DND-41 (cell line): Measurements from ENCODE around the gene LIAS.

Experiments used
- ATAC-seq: fragments of 200-7000 bp; cut with Tn5 transposase; 3 replicates; pipeline ENCODE4 v1.9.1; 2021; ENCODE audit warnings: low read depth; ENCODE audit not compliant: insufficient read depth
- DNase-seq: peaks from one replicate; pipeline ENCODE4 v3.0.0-alpha.2; 2020
- H2AFZ ChIP-seq: 2 replicates; pipeline ENCODE4 v1.6.0; 2012; ENCODE audit warnings: low read depth, low read length
- H3K27ac ChIP-seq: 2 replicates; pipeline ENCODE4 v1.5.1; 2012; ENCODE audit warnings: low read length, inconsistent platforms
- H3K27me3 ChIP-seq: fragments of 200-600 bp; sonication (generic); 2 replicates; pipeline ENCODE4 v1.6.0; 2012; ENCODE audit warnings: low read length, mild to moderate bottlenecking, inconsistent platforms; ENCODE audit not compliant: insufficient read depth, poor library complexity
- H3K36me3 ChIP-seq: 2 replicates; pipeline ENCODE4 v1.5.1; 2012; ENCODE audit warnings: low read length, inconsistent platforms; ENCODE audit not compliant: insufficient read depth
- H3K4me1 ChIP-seq: 2 replicates; pipeline ENCODE4 v1.5.1; 2012; ENCODE audit warnings: mild to moderate bottlenecking, low read length; ENCODE audit not compliant: insufficient read depth
- H3K4me2 ChIP-seq: 2 replicates; pipeline ENCODE4 v1.6.0; 2012; ENCODE audit warnings: mild to moderate bottlenecking, moderate library complexity, low read length, inconsistent platforms; ENCODE audit not compliant: insufficient read depth
- H3K4me3 ChIP-seq, 2 experiments: fragments of 200-600 bp in 1 of 2; shearing (Covaris generic) in 1 of 2; 2 replicates each; pipeline ENCODE4 v1.5.1; 2012 to 2016; ENCODE audit warnings: inconsistent platforms in 2 of 2, low read length in 2 of 2, mild to moderate bottlenecking in 2 of 2, low read depth in 1 of 2, moderate library complexity in 1 of 2
- H3K79me2 ChIP-seq: 2 replicates; pipeline ENCODE4 v1.6.0; 2012; ENCODE audit warnings: low read length, inconsistent platforms; ENCODE audit not compliant: insufficient read depth
- H3K9ac ChIP-seq: 2 replicates; pipeline ENCODE4 v1.6.0; 2012; ENCODE audit warnings: low read depth, mild to moderate bottlenecking, inconsistent platforms, low read length, moderate library complexity
- H3K9me3 ChIP-seq: 2 replicates; pipeline ENCODE4 v1.5.1; 2012; ENCODE audit warnings: low read length, moderate library complexity, mild to moderate bottlenecking, inconsistent platforms; ENCODE audit not compliant: insufficient read depth, severe bottlenecking
- H4K20me1 ChIP-seq: 2 replicates; pipeline ENCODE4 v1.6.0; 2012; ENCODE audit warnings: low read length; ENCODE audit not compliant: insufficient read depth
- EZH2 ChIP-seq: IDR thresholded peaks from 3 replicates; pipeline ENCODE4 v1.6.1; 2012; ENCODE audit warnings: borderline replicate concordance, low read depth, mild to moderate bottlenecking, moderate library complexity, low read length, inconsistent platforms; ENCODE audit not compliant: severe bottlenecking
- TF ChIP-seq, protein P1 (sequence below): IDR thresholded peaks from 2 replicates; pipeline ENCODE4 v1.5.1; 2012; ENCODE audit warnings: borderline replicate concordance, low read length, moderate library complexity, mild to moderate bottlenecking; ENCODE audit not compliant: poor library complexity, severe bottlenecking; ENCODE audit errors: extremely low read depth

Gene LIAS

GRCh38 chr4:39467464-39467863, 8.6 kb downstream of the LIAS start:
- Histone ChIP-seq H3K79me2 (no peaks in the 10 kb centered on the region), H3K27me3 (no peaks in the 10 kb centered on the region), H3K36me3 (peaks cover 59% of the 10 kb centered on the region; the same call in 1 of the 2 replicates), H3K9me3 (no peaks in the 10 kb centered on the region), H4K20me1 (no peaks in the 10 kb centered on the region), H3K4me2 (no peak overlapping the region), H2AFZ (no peak overlapping the region), H3K27ac (no peak overlapping the region), H3K4me3 (no peak overlapping the region), H3K4me1 (peaks cover 7% of the 10 kb centered on the region), H3K9ac (no peak overlapping the region)
- ATAC-seq (no peak), DNase-seq (no peak)
- TF ChIP-seq EZH2, result no peak
- TF ChIP-seq, protein P1, sequence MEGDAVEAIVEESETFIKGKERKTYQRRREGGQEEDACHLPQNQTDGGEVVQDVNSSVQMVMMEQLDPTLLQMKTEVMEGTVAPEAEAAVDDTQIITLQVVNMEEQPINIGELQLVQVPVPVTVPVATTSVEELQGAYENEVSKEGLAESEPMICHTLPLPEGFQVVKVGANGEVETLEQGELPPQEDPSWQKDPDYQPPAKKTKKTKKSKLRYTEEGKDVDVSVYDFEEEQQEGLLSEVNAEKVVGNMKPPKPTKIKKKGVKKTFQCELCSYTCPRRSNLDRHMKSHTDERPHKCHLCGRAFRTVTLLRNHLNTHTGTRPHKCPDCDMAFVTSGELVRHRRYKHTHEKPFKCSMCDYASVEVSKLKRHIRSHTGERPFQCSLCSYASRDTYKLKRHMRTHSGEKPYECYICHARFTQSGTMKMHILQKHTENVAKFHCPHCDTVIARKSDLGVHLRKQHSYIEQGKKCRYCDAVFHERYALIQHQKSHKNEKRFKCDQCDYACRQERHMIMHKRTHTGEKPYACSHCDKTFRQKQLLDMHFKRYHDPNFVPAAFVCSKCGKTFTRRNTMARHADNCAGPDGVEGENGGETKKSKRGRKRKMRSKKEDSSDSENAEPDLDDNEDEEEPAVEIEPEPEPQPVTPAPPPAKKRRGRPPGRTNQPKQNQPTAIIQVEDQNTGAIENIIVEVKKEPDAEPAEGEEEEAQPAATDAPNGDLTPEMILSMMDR, result no peak

DNA sequence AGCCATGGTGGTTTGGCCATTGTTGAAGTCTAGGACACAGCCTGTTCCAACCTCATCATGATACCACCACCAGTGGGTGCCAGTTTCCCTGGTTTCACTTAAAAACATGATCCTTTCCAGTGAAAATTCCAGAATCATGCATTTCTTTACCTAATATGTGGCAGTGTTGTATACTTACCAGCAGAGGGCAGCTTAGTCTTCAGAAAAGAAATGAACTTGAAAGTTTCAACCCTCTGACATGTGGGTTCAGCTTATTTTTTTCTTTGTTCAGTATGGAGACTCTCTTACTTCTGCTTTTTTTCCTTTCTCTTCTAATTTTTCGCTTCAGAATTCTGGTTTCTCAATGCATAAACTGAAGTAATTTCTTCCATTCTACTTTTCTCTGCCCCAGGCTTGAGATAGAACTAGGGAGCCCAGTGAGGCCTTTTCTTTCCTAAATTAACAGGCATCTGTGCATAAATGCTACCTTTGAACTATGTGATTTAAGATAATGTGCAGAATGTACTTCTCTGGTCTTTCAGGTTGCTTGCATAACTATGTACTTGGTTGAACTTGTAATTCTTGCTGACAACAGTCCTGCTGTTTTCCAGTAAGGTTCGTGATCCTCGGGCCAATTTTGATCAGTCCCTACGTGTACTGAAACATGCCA, 10.7 kb downstream of the LIAS start:
- H3K27me3 ChIP-seq, result no peaks in the 10 kb centered on the region
- no peak overlapping the region for H3K4me2 ChIP-seq
- H2AFZ ChIP-seq, result peak overlapping the region; percentile 64
- peak overlapping the region; percentile 29 for H3K9ac ChIP-seq
- no peak overlapping the region for H3K4me3 ChIP-seq
- ATAC-seq (peak; percentile 91), DNase-seq (peak; percentile 31)
- H3K79me2 ChIP-seq, result no peaks in the 10 kb centered on the region
- peaks cover 47% of the 10 kb centered on the region; the same call in 1 of the 2 replicates for H3K36me3 ChIP-seq
- H3K9me3 ChIP-seq, result no peaks in the 10 kb centered on the region
- peaks cover 7% of the 10 kb centered on the region for H3K4me1 ChIP-seq
- H4K20me1 ChIP-seq, result no peaks in the 10 kb centered on the region
- H3K27ac ChIP-seq, result peak overlapping the region; percentile 3; the same call in 1 of the 2 replicates
- TF ChIP-seq, protein P1, result peak; percentile 92
- TF ChIP-seq EZH2, result no peak

DNA sequence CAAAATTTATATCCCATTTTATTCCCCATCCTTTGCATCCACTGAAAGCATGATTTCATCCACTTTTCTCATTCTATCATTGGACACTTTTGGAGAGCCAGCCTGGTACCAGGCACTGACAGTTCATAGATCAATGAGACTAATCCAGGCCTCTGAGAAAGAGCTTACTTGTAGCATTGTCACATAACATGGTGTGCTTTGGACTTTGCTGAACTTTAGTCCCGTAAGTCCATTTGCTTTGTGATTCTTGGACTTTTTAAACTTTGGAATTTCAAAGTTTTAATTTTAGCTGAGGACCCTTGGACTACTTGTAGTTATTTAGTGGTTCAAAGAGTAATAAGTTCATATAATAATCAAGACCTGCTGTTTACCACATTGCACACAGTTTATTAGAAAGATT, 11.5 kb downstream of the LIAS start:
- TF ChIP-seq, protein P1, result no peak
- TF ChIP-seq EZH2, result no peak
- Histone ChIP-seq H3K9ac (no peak overlapping the region), H3K9me3 (no peaks in the 10 kb centered on the region), H2AFZ (no peak overlapping the region), H3K4me1 (peaks cover 7% of the 10 kb centered on the region), H3K4me2 (no peak overlapping the region), H3K36me3 (peaks cover 38% of the 10 kb centered on the region; the same call in 1 of the 2 replicates), H3K27ac (no peak overlapping the region), H3K4me3 (no peak overlapping the region), H3K79me2 (no peaks in the 10 kb centered on the region), H4K20me1 (no peaks in the 10 kb centered on the region), H3K27me3 (no peaks in the 10 kb centered on the region)
- DNase-seq (no peak), ATAC-seq (no peak)

DNA sequence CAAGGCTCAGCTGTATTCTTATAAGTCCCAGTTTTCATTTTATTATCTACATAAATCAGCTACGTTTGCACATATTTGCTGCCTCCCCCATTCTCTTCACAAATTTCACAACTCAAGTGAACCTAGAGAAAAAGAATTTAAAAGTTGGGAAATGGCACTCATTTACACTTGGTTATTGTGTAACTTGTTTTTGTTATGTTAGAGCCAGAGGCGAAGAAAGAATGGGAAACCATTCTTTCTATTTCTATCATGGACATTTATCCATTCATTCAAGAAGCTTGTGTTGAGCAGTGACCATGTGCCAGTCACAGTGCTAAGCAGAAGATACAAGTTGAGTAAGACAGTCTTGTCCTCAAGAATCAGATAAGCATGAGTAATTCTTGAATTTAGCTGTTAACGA, 13.5 kb downstream of the LIAS start:
- H3K4me3 ChIP-seq, result no peak overlapping the region
- H3K27ac ChIP-seq, result no peak overlapping the region
- no peaks in the 10 kb centered on the region for H3K79me2 ChIP-seq
- peaks cover 7% of the 10 kb centered on the region for H3K4me1 ChIP-seq
- TF ChIP-seq EZH2, result no peak
- TF ChIP-seq, protein P1, result no peak
- H3K9ac ChIP-seq, result no peak overlapping the region
- ATAC-seq, result no peak
- H3K4me2 ChIP-seq, result no peak overlapping the region
- peaks cover 29% of the 10 kb centered on the region; the same call in 1 of the 2 replicates for H3K36me3 ChIP-seq
- H3K9me3 ChIP-seq, result no peaks in the 10 kb centered on the region
- H3K27me3 ChIP-seq, result no peaks in the 10 kb centered on the region
- no peak for DNase-seq
- no peak overlapping the region for H2AFZ ChIP-seq
- H4K20me1 ChIP-seq, result no peaks in the 10 kb centered on the region
